ENCODE measurements around the gene TMUB1.
A peak's percentile ranks its signal among the peaks of the same experiment; 100 is the strongest.
"Not testable (repeated sequence)": the region's sequence is repeated elsewhere in the genome, so short reads cannot be mapped to it uniquely, and the experiment has no call there.

The TMUB1 gene

GRCh38 chr7:151057506-151057988 is 25.7 kb downstream of the TMUB1 start, which contains the start of gene CDK5:
CDK5 (minus strand) TSS chr7:151057897; CDS start chr7:151057848, 49 bp downstream.
- DNase-seq (ENCODE audit: insufficient read length, low spot score) = peak; percentile 65
- no peak for FAIRE-seq

- no peak for DNase-seq (ENCODE audit: insufficient read length, low spot score)
- no peak for FAIRE-seq
Observed at GRCh38 chr7:151056666-151057505, 26.4 kb downstream of the TMUB1 start.

- DNase-seq (ENCODE audit: insufficient read length, low spot score) (no peak), FAIRE-seq (no peak)
Observed at GRCh38 chr7:151056283-151056665, 27.0 kb downstream of the TMUB1 start.

GRCh38 chr7:151053751-151054150 is 29.5 kb downstream of the TMUB1 start:
- DNase-seq (ENCODE audit: insufficient read length, low spot score) (no peak), FAIRE-seq (no peak)

- FAIRE-seq (no peak), DNase-seq (ENCODE audit: insufficient read length, low spot score) (no peak)
Observed at GRCh38 chr7:151053096-151053495, 30.2 kb downstream of the TMUB1 start.

- no peak for DNase-seq (ENCODE audit: insufficient read length, low spot score)
- no peak for FAIRE-seq
Observed at GRCh38 chr7:151051108-151051507, 32.2 kb downstream of the TMUB1 start.

- DNase-seq (ENCODE audit: insufficient read length, low spot score) = no peak
- no peak for FAIRE-seq
Observed at GRCh38 chr7:151048911-151049463, 34.3 kb downstream of the TMUB1 start.

- no peak for FAIRE-seq
- DNase-seq (ENCODE audit: insufficient read length, low spot score) = no peak
Observed at GRCh38 chr7:151047976-151048815, 35.1 kb downstream of the TMUB1 start, which contains the start of gene ASIC3. ASIC3 (plus strand) TSS chr7:151048531; CDS start chr7:151048886, 355 bp downstream.

GRCh38 chr7:151046603-151047573 is 36.4 kb downstream of the TMUB1 start:
- DNase-seq (ENCODE audit: insufficient read length, low spot score) = no peak
- no peak for FAIRE-seq

- DNase-seq (ENCODE audit: insufficient read length, low spot score) = no peak
- no peak for FAIRE-seq
Observed at GRCh38 chr7:151045967-151046366, 37.3 kb downstream of the TMUB1 start.

- no peak for DNase-seq (ENCODE audit: insufficient read length, low spot score)
- FAIRE-seq = no peak
Observed at GRCh38 chr7:151045262-151045661, 38.0 kb downstream of the TMUB1 start.

GRCh38 chr7:151043959-151044358 is 39.3 kb downstream of the TMUB1 start:
- DNase-seq (ENCODE audit: insufficient read length, low spot score) = no peak
- no peak for FAIRE-seq

- not testable (repeated sequence) for FAIRE-seq; DNase-seq (ENCODE audit: insufficient read length, low spot score)
Observed at GRCh38 chr7:151043449-151043848, 39.8 kb downstream of the TMUB1 start.

GRCh38 chr7:151040616-151041375 is 42.5 kb downstream of the TMUB1 start:
- FAIRE-seq = no peak
- DNase-seq (ENCODE audit: insufficient read length, low spot score) = no peak

- FAIRE-seq (no peak), DNase-seq (ENCODE audit: insufficient read length, low spot score) (no peak)
Observed at GRCh38 chr7:151039850-151040548, 43.3 kb downstream of the TMUB1 start.

GRCh38 chr7:151038951-151039849 is 44.1 kb downstream of the TMUB1 start:
- FAIRE-seq (no peak), DNase-seq (ENCODE audit: insufficient read length, low spot score) (no peak)

GRCh38 chr7:151035902-151036301 is 47.4 kb downstream of the TMUB1 start:
- DNase-seq (ENCODE audit: insufficient read length, low spot score) (no peak), FAIRE-seq (no peak)
